Fibroblast of gingiva (primary cell): ENCODE data around the gene ULBP2.
"Not testable (repeated sequence)": the region's sequence is repeated elsewhere in the genome, so short reads cannot be mapped to it uniquely, and the experiment has no call there.

Experiments
- DNase-seq: peaks from one replicate; pipeline ENCODE4 v3.0.0-alpha.2; 2011; ENCODE audit warnings: low read depth

The ULBP2 gene

GRCh38 chr6:149968909-149969308, 27.1 kb downstream of the ULBP2 start:
- DNase-seq, result not testable (repeated sequence)

- DNase-seq, result no peak
These were observed 27.8 kb downstream of the ULBP2 start for GRCh38 chr6:149969635-149970034.

GRCh38 chr6:149974394-149974793, 32.6 kb downstream of the ULBP2 start:
- DNase-seq, result not testable (repeated sequence)

- DNase-seq, result no peak
These were observed 33.0 kb downstream of the ULBP2 start for GRCh38 chr6:149974825-149975224.

GRCh38 chr6:149975400-149975799, 33.6 kb downstream of the ULBP2 start:
- DNase-seq, result no peak

GRCh38 chr6:149977221-149977620, 35.4 kb downstream of the ULBP2 start:
- no peak for DNase-seq

- no peak for DNase-seq
These were observed 36.8 kb downstream of the ULBP2 start for GRCh38 chr6:149978610-149979009.

GRCh38 chr6:149979293-149979692, 37.5 kb downstream of the ULBP2 start:
- DNase-seq, result no peak

- no peak for DNase-seq
These were observed 41.3 kb downstream of the ULBP2 start for GRCh38 chr6:149983145-149983544.

GRCh38 chr6:149984773-149985172, 43.0 kb downstream of the ULBP2 start:
- DNase-seq, result no peak

- no peak for DNase-seq
These were observed 43.7 kb downstream of the ULBP2 start for GRCh38 chr6:149985481-149985937.

- DNase-seq, result no peak
These were observed 45.8 kb downstream of the ULBP2 start for GRCh38 chr6:149987602-149988107.

- no peak for DNase-seq
These were observed 46.9 kb downstream of the ULBP2 start for GRCh38 chr6:149988550-149989346.

GRCh38 chr6:149990212-149990660, 48.4 kb downstream of the ULBP2 start:
- DNase-seq, result no peak

GRCh38 chr6:149990661-149991471, 49.1 kb downstream of the ULBP2 start:
- no peak for DNase-seq

- not testable (repeated sequence) for DNase-seq
These were observed 49.6 kb downstream of the ULBP2 start for GRCh38 chr6:149991472-149991795.

- DNase-seq, result no peak
These were observed 50.0 kb downstream of the ULBP2 start for GRCh38 chr6:149991838-149992237.

GRCh38 chr6:149995235-149995750, 53.5 kb downstream of the ULBP2 start:
- no peak for DNase-seq

GRCh38 chr6:149995971-149996370, 54.2 kb downstream of the ULBP2 start:
- no peak for DNase-seq
